Ascending aorta (tissue), 2 donors: ENCODE data around the gene LIMD2. TPM values are rescaled to one million over a fixed set of nuclear protein-coding genes. Genes with fewer than 3 reads are reported as not detected.

Experiments used
- DNase-seq, 2 donors: peaks; one replicate each; pipeline ENCODE4 v3.0.0-alpha.2; 2019; ENCODE audit warnings: low spot score in 2 of 2
- H3K27ac ChIP-seq, 2 donors: fragments of 200-600 bp; sonication (generic); one replicate each; pipeline ENCODE4 v1.5.1; 2016 to 2017; ENCODE audit warnings: mild to moderate bottlenecking in 1 of 2
- H3K27me3 ChIP-seq: fragments of 200-600 bp; sonication (generic); one replicate; pipeline ENCODE4 v1.5.1; 2017
- H3K36me3 ChIP-seq, 2 donors: fragments of 200-600 bp; sonication (generic); one replicate each; pipeline ENCODE4 v1.5.1; 2016
- H3K4me1 ChIP-seq, 2 donors: fragments of 200-600 bp; sonication (generic); one replicate each; pipeline ENCODE4 v1.5.1; 2016 to 2017; ENCODE audit warnings: mild to moderate bottlenecking in 1 of 2
- H3K4me3 ChIP-seq, 2 donors: fragments of 200-600 bp; sonication (generic); one replicate each; pipeline ENCODE4 v1.5.1; 2016 to 2017; ENCODE audit warnings: mild to moderate bottlenecking in 1 of 2
- H3K9me3 ChIP-seq, 2 donors: fragments of 200-600 bp; sonication (generic); one replicate each; pipeline ENCODE4 v1.5.1; 2016
- intact Hi-C: fragments of 100-400 bp; cut with DNase I; formaldehyde crosslinking; loops from one replicate; pipeline ENCODE4 v1.15.1; 2023
- total RNA-seq: library from RNA; depleted of rRNA; stranded (reverse); fragments of >200 nt; gene quantifications from one replicate; pipeline ENCODE4 v1.1.0, GENCODE V29; 2016
- TF ChIP-seq, protein P1 (sequence below), 3 experiments: fragments of 200-600 bp in 2 of 3; fragments of 450-650 bp in 1 of 3; sonication (generic) in 2 of 3; IDR thresholded peaks; one replicate each; pipeline ENCODE4 v1.5.1; 2016 to 2019; ENCODE audit warnings: antibody characterized with exemption in 3 of 3, mild to moderate bottlenecking in 1 of 3, moderate library complexity in 1 of 3

Gene LIMD2
- total RNA-seq, 1 donor from 2014 or later, result 27.0 TPM

DNA sequence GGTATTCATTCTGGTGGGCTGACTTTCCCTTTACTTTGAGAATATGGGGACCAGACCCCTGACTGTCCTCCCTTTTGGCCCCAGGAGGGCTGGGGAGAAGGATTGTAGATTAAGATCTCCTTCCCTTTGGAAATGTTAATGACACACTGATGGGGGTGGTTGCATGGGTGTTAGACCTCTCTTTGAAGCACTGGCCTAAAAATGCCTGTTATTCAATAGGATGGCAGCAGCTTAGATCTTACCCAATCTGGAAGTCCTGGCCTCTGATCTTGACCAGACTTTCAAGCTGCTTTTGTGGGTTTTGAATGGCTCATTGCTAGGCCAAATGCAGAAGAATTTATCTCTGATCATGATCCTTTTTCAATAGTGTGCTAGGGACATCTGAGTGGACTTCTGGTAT, 52.0 kb downstream of the LIMD2 start:
- Histone ChIP-seq H3K9me3 (no peaks in the 10 kb centered on the region), H3K4me1 (no peaks in the 10 kb centered on the region), H3K27me3 (no peaks in the 10 kb centered on the region), H3K27ac (no peak overlapping the region), H3K4me3 (no peak overlapping the region), H3K36me3 (peaks cover 19 to 42% of the 10 kb centered on the region in 2 donors)
- TF ChIP-seq, protein P1, sequence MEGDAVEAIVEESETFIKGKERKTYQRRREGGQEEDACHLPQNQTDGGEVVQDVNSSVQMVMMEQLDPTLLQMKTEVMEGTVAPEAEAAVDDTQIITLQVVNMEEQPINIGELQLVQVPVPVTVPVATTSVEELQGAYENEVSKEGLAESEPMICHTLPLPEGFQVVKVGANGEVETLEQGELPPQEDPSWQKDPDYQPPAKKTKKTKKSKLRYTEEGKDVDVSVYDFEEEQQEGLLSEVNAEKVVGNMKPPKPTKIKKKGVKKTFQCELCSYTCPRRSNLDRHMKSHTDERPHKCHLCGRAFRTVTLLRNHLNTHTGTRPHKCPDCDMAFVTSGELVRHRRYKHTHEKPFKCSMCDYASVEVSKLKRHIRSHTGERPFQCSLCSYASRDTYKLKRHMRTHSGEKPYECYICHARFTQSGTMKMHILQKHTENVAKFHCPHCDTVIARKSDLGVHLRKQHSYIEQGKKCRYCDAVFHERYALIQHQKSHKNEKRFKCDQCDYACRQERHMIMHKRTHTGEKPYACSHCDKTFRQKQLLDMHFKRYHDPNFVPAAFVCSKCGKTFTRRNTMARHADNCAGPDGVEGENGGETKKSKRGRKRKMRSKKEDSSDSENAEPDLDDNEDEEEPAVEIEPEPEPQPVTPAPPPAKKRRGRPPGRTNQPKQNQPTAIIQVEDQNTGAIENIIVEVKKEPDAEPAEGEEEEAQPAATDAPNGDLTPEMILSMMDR (IDR thresholded peaks at IDR 0.05), result no peak
- no peak for DNase-seq
- intact Hi-C loops, result no loop called here

DNA sequence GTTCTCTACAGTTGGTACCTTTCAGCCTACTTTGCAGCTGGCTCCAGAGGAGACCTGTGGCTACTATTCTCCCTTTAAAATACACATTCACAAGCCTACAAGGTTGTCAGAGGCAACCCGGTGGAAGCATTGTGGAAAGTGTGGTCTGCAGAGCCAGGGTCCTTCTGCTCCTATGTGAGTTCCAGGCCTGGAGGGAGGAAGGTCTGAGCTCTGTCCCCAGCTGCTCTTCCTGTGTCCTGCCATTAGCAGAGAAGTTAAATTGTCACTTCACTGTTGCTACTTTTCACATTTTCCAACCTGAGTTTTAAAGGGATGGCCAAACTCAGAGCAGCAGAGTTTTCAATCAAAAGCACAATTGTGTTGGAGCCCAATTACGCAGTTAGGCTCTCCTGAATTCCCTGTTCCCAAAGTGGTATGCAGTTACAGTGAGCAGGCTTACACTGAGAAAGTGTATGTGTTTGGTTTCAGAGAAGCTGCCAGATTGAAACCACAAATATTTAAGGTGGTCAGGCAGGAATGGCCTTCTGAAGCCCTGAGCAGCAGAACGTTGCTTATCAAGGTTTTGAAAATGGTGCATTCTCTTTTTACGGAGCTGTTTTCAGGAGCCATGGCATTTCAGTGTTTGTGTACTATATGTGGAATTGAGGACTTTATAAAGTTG, 52.7 kb downstream of the LIMD2 start:
- Histone ChIP-seq H3K4me3 (no peak overlapping the region), H3K36me3 (peaks cover 13 to 44% of the 10 kb centered on the region in 2 donors), H3K27ac (no peak overlapping the region), H3K9me3 (no peaks in the 10 kb centered on the region), H3K27me3 (no peaks in the 10 kb centered on the region), H3K4me1 (no peaks in the 10 kb centered on the region)
- intact Hi-C loops, result no loop called here
- DNase-seq, result no peak
- TF ChIP-seq, protein P1 (IDR thresholded peaks at IDR 0.05), result no peak

DNA sequence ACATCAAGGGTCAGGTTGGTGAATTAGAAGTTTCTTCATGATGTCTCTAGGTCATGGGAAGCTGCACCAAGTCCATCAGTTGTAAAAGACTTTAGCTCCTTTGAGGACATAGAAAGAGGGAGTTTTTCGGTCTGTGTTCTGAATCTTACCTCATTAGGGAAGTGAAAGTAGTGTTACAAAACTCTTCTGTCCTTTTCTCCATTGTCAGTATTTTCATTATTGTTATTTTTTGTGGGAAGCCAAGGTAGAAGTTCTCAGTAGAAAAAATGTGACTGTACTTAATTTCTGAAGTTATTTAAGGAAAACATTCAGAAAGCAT, 53.5 kb downstream of the LIMD2 start:
- TF ChIP-seq, protein P1 (IDR thresholded peaks at IDR 0.05), result no peak
- Histone ChIP-seq H3K36me3 (peaks cover 13 to 44% of the 10 kb centered on the region in 2 donors), H3K27ac (no peak overlapping the region), H3K4me3 (no peak overlapping the region), H3K4me1 (no peaks in the 10 kb centered on the region), H3K27me3 (no peaks in the 10 kb centered on the region), H3K9me3 (no peaks in the 10 kb centered on the region)
- intact Hi-C loops, result no loop called here
- DNase-seq, result no peak

Other genes starting within 250 kb of the LIMD2 start
- gene ACE, start 223.1 kb downstream of the LIMD2 start, total RNA-seq, result 72.6 TPM
- gene KCNH6, start 176.8 kb downstream of the LIMD2 start, total RNA-seq, result not detected
- 18.6 TPM for gene DCAF7, start 149.6 kb downstream of the LIMD2 start, total RNA-seq
- 6.2 TPM for gene TACO1, start 99.2 kb downstream of the LIMD2 start, total RNA-seq
- gene MAP3K3, start 77.7 kb downstream of the LIMD2 start, total RNA-seq, result 75.6 TPM
- gene STRADA, start 41.7 kb upstream of the LIMD2 start, total RNA-seq, result 3.2 TPM
- gene CCDC47, start 73.5 kb upstream of the LIMD2 start, total RNA-seq, result 76.2 TPM
- gene DDX42, start 74.0 kb upstream of the LIMD2 start, total RNA-seq, result 37.5 TPM
- gene PSMC5, start 127.3 kb upstream of the LIMD2 start, total RNA-seq, result 83.7 TPM
- 18.2 TPM for gene FTSJ3, start 127.5 kb upstream of the LIMD2 start, total RNA-seq
- gene SMARCD2, start 142.6 kb upstream of the LIMD2 start, total RNA-seq, result 78.0 TPM
- not detected for gene CSH2, start 173.6 kb upstream of the LIMD2 start, total RNA-seq
- gene GH2, start 181.8 kb upstream of the LIMD2 start, total RNA-seq, result not detected
- not detected for gene CSH1, start 196.4 kb upstream of the LIMD2 start, total RNA-seq
- not detected for gene CSHL1, start 211.1 kb upstream of the LIMD2 start, total RNA-seq
- not detected for gene GH1, start 218.7 kb upstream of the LIMD2 start, total RNA-seq
- gene CD79B, start 232.2 kb upstream of the LIMD2 start, total RNA-seq, result not detected